RCC 7860 (cell line): ENCODE measurements around the gene CYP17A1.
"Not testable (repeated sequence)": the region's sequence is repeated elsewhere in the genome, so short reads cannot be mapped to it uniquely, and the experiment has no call there.

ENCODE experiments used
- DNase-seq: peaks from one replicate; pipeline ENCODE4 v3.0.0-alpha.2; 2015; ENCODE audit warnings: low spot score
- FAIRE-seq: peaks from 2 replicates; lab custom pipeline; 2012; peaks lifted over from hg19 to GRCh38; lab: Jason Lieb, UNC

Gene CYP17A1

GRCh38 chr10:102838276-102838927 lies 1.2 kb upstream of the CYP17A1 start:
- not testable (repeated sequence) for DNase-seq, FAIRE-seq

GRCh38 chr10:102835007-102835482 lies 2.2 kb downstream of the CYP17A1 start:
- DNase-seq: peak; percentile 43
- no peak for FAIRE-seq

DNA sequence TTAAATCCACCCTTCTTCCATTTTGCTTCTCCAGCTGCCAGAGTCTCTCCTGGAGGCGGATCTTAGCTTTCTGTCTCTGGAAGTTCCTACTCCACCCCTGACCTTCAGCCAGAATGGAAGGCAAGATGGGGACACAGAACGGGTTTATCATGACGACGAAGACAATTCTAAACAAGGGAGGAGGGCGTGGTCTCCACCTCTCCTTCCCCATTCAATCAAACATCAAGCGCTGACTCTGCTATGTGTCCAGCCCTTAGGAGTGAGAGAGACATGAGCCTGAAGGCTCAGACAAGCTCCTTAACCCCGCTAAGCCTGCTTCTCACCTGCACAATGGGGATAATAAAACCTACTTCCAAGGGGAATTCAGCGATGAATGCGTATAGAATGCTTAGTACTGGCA lies 3.1 kb downstream of the CYP17A1 start:
- DNase-seq (no peak), FAIRE-seq (no peak)

DNA sequence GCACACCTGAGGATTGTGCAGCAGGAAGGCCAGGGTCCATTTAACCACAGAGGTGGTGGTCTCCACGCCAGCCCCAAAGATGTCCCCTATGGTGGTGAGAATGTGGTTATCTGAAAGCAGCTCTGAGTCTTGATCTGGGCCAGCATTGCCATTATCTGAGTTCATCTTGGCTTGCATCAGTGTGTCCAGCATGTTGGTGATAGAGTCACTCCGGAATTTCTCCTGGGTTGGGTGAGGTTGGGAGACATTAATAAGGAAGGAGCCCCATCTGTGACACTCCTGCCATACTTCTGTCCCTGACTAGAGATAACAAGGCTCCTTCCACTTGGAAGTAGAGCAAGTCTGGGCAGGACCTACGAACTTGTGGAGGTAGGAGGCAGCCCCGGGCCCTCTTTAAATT lies 4.2 kb downstream of the CYP17A1 start:
- no peak for DNase-seq
- FAIRE-seq: no peak

- DNase-seq (no peak), FAIRE-seq (no peak)
These were observed 5.0 kb downstream of the CYP17A1 start for GRCh38 chr10:102832248-102832647.

DNA sequence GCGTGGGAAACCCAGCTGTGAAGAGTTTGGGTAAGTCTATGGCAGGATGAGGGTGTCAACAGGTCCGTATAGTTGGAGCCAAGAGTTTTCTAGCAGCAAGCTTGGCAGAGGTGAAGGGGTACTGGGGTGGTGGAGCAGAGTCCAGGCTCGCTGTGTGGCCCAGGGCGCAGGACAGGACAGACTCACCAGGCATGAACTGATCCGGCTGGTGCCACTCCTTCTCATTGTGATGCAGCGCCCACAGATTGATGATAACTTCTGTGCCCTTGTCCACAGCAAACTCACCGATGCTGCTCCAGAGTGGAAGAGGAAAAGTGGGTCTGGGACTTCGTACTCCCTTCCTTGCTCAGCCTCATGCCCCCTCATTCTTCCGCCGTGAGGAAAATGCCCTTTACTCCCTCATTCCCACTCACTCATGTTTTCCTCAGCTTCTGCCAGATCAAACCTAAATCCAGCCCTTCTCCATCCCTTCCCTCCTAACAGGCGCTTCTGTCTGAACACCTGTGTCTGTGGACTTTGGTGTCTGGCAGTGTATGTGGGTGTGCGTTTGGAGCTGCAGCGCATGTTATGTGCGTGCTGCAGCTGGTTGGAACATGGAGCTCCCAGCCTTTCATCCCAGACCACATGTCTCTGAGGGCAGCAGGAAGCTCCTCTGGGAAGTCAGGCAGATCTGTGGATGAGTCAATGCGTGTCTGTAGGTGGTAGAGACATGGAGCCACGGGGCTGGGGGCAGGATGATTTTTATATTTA lies 5.7 kb downstream of the CYP17A1 start:
- FAIRE-seq: no peak

DNA sequence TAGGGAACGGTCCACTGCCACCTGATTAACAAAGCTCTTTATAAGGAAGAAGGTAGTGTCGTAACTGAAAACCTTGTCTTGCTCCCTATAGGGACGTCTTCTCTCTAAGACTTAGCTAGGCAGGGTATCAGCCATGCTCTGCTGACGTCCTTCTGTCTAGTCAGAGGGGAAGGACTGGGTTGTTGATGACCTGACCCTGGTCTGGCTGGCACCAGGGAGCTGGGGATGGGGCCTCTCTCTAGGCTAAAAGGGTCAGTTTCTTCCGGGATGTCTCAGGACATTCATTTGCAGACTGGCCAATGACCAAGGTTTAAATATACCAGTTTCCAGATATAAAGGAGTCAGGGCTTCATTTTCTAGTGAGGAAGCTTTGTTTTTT lies 9.6 kb downstream of the CYP17A1 start:
- DNase-seq (no peak), FAIRE-seq (no peak)

More for the DNA sequence above, 5.7 kb downstream of the CYP17A1 start:
- no peak for DNase-seq

- FAIRE-seq (no peak), DNase-seq (no peak)
These were observed 10.9 kb downstream of the CYP17A1 start for GRCh38 chr10:102826148-102826796.

DNA sequence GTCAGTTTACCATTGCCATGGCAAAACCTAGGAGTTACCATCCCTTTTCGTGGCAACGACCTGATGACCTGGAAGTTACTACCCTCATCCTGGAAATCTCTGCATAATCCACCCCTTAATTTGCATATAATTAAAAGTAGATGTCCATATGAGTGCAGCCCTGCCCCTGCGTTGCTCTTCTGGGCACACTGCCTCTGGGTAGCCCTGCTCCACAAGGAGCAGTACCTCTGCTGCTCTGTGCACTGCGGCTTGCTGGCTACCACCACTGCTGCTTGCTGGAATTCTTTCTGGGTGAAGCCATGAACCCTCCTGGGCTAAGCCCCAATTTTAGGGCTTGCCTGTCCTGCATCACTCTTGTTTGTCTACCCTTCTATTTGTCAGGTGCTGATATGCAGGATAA lies 12.5 kb downstream of the CYP17A1 start:
- DNase-seq (no peak), FAIRE-seq (no peak)

DNA sequence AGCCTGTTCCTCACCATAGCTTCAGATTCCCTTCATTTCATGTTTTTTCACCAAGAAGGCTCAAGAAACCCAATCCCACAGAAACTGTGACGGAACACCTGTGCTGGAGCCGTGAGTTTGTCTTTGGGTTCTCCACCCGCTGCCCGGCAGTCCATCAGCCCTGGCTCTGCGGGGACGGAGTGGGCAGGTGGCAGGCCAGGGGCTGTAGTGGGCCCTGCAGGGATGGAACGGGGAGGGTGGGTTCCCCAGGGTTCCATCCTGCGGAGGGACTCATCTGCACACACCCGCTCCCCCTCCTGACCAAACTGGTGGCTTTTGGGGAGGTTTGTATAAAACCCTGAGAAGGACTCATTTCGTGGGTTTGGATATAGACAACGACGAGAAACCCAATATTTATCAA lies 15.0 kb downstream of the CYP17A1 start:
- no peak for FAIRE-seq
- no peak for DNase-seq

- FAIRE-seq, DNase-seq: not testable (repeated sequence)
These were observed 17.2 kb downstream of the CYP17A1 start for GRCh38 chr10:102820008-102820407.

DNA sequence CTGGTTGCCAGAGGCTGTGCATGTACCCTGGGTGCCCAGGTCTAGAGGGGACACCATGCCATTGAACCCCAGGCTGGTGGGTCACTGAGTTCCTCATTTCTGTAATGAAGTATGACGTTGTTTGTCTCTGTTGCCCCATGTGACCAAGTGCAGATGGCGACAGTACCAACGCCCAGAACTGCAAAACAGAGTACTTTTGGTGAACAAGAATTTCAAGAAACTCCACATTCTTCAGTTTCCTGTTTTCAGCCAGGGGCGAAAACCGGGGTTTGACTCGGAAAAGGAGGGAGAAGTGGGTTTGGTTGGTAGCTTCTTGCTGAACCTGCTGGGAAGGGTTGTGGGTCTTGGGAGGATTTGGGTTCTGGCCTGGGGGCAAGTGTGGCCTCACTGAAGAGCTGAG lies 18.2 kb downstream of the CYP17A1 start:
- DNase-seq: no peak
- no peak for FAIRE-seq

DNA sequence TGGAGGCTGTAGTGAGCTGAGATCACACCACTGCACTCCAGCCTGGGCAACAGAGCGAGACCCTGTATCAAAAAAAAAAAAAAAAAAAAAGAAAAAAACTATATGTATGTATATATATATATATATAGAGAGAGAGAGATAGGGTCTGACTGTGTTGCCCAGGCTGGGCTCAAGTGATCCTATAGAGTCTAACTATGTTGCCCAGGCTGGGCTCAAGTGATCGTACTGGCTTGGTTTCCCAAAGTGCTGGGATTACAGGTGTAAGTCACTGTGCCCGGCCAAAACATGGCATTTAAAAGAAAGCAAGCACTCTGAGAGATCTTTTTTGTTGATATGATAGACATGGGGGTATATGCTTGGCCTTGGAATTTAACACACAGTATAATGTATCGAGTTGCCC lies 20.0 kb downstream of the CYP17A1 start:
- FAIRE-seq (no peak), DNase-seq (no peak)

GRCh38 chr10:102815790-102816549 lies 21.2 kb downstream of the CYP17A1 start:
- DNase-seq: no peak
- no peak for FAIRE-seq

GRCh38 chr10:102814873-102815661 lies 22.1 kb downstream of the CYP17A1 start:
- DNase-seq (no peak), FAIRE-seq (no peak)

GRCh38 chr10:102814453-102814871 lies 22.8 kb downstream of the CYP17A1 start:
- FAIRE-seq (no peak), DNase-seq (no peak)

DNA sequence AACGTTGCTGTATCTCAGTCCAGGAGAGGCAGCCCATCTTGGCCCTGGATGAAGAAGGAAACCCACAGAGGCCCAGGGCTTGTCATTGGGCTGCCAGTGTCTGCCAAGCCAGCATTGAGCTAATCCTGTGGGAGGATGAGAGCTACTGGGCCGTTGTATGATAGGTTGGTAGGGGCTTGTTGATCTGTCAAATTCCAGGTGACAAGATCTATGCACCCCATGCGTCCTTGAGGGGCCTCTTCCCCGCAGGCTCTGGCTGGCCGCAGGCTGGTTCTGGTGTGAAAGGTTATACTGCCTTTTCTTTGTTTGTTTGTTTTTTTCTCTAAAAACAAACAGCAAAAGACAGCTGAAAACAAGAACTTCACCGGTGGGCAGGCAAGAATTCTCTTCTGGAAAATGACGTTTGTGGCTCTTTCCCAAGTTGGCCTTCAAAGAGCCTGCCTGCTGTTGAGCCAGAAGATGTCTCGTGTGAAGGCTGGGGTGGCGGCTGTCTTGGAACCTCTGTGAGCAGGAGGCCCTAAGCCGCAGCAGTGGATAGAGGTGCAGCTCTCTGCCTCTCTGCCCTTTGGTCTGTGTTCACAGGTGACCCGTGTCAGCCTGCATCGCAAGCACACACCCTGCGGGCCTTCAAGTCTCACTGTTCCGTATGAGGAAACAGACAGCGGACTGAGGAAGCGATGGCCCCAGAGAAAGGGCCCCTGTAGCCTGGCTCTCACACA lies 23.3 kb downstream of the CYP17A1 start:
- FAIRE-seq: no peak
- DNase-seq: no peak

- DNase-seq (no peak), FAIRE-seq (no peak)
These were observed 24.1 kb downstream of the CYP17A1 start for GRCh38 chr10:102813017-102813541.

DNA sequence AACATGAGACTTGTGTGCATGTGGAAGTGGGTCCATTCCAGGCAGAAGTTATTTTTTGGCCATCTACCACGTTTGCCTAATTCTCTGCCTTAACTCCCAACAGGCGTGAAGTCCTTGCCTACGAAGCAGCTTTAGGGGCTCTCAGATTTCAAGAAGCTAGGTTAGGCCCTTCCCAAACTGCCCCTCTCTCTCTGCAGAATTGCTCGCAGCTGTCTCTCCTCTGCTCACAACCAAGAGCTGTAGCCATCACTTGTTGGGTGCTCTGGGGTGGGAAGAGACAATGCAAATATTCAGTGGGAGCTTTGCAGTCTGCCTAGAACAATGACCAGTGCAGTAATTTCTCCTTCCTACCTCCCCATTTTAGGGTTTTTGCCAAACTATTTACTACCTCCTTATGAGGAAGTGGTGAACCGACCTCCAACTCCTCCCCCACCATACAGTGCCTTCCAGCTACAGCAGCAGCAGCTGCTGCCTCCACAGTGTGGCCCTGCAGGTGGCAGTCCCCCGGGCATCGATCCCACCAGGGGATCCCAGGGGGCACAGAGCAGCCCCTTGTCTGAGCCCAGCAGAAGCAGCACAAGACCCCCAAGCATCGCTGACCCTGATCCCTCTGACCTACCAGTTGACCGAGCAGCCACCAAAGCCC lies 24.9 kb downstream of the CYP17A1 start:
- DNase-seq (no peak), FAIRE-seq (no peak)
